ENCODE measurements around the gene SYAP1.

DNA sequence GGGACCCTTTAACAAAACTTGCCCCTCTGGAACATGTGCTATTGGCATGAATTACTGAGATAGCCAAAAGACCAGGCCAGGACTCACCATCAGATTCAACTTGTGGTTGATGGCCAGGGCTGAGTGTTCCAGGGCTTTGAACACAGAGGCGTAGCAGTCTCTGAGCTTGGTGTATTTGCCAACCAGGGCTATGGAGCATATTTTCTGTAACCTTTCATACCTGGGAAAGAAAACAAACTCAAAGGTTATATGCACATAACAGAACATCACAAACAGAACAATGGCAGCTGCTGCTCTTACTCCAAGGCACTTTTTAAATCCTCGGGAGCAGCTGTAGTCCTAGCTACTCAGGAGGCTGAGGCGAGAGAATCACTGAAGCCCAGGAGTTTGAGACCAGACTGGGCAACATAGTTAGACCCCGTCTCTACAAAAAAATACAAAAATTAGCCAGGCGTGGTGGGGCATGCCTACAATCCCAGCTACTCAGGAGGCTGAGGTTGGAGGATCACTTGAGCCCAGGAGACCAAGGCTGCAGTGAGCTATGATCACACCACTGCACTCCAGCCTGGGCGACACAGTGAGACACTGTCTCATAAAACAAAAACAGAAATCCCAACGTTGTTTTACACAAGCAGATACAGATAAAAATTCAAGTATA, 36.3 kb upstream of the SYAP1 start:
- TF ChIP-seq, protein P1, sequence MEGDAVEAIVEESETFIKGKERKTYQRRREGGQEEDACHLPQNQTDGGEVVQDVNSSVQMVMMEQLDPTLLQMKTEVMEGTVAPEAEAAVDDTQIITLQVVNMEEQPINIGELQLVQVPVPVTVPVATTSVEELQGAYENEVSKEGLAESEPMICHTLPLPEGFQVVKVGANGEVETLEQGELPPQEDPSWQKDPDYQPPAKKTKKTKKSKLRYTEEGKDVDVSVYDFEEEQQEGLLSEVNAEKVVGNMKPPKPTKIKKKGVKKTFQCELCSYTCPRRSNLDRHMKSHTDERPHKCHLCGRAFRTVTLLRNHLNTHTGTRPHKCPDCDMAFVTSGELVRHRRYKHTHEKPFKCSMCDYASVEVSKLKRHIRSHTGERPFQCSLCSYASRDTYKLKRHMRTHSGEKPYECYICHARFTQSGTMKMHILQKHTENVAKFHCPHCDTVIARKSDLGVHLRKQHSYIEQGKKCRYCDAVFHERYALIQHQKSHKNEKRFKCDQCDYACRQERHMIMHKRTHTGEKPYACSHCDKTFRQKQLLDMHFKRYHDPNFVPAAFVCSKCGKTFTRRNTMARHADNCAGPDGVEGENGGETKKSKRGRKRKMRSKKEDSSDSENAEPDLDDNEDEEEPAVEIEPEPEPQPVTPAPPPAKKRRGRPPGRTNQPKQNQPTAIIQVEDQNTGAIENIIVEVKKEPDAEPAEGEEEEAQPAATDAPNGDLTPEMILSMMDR (optimal IDR thresholded peaks at IDR 0.05 in 1 of 3, IDR thresholded peaks at IDR 0.05 in 1 of 3, conservative IDR thresholded peaks at IDR 0.05 in 1 of 3; ENCODE audit: extremely low read depth in 1 of 3, insufficient read depth in 2 of 3, low read length in 3 of 3), result no peak
- TF ChIP-seq EZH2 (IDR thresholded peaks at IDR 0.05; ENCODE audit: low read length), result no peak

All from keratinocyte (primary cell).